Kidney epithelial cell (primary cell): Measurements from ENCODE around the gene PLAC1. TPM values are rescaled to one million over a fixed set of nuclear protein-coding genes. Genes with fewer than 3 reads are reported as not detected.

Experiments
- DNase-seq: peaks from one replicate; pipeline ENCODE4 v3.0.0-alpha.2; 2010; ENCODE audit warnings: low read depth
- H3K27me3 ChIP-seq: 2 replicates; pipeline ENCODE4 v1.6.0; 2011; ENCODE audit warnings: low read length; ENCODE audit not compliant: control insufficient read depth, insufficient read depth
- H3K36me3 ChIP-seq: 2 replicates; pipeline ENCODE4 v1.5.1; 2011; ENCODE audit warnings: low read length; ENCODE audit not compliant: control insufficient read depth, insufficient read depth
- H3K4me3 ChIP-seq: 2 replicates; pipeline ENCODE4 v1.5.1; 2011; ENCODE audit warnings: low read depth, mild to moderate bottlenecking, control low read depth, low read length
- total RNA-seq: library from RNA; depleted of rRNA; stranded (reverse); fragments of >200 nt; gene quantifications from 2 replicates; pipeline ENCODE4 v1.2.3, GENCODE V29; 2015
- TF ChIP-seq, protein P1 (sequence below): IDR thresholded peaks from 2 replicates; pipeline ENCODE4 v1.5.1; 2011; ENCODE audit warnings: mild to moderate bottlenecking, moderate library complexity, low read length, control low read depth, inconsistent platforms; ENCODE audit not compliant: insufficient read depth, poor library complexity, severe bottlenecking

PLAC1 gene
- total RNA-seq, 1 donor from 2014 or later, result not detected

DNA sequence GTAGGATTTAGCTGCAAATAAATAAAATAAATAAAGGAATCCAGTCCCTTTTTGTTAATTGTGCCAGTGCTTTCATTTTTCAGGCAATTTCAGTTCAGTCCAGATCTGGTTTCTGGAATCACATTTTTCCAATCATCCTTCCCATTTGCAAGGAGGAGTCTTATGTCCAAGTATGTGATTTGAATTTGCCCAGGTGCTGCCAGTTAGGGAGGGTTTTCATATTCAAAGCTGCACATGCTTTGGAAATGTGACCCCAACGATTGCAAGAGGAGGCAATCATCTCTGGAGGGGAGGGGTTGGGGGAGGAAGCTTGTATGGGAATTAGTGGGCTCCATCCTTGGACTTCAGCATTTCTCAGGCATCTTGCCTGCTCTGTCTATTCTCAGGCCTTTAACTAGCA lies 4.4 kb downstream of the PLAC1 start:
- no peaks in the 10 kb centered on the region for H3K36me3 ChIP-seq
- H3K4me3 ChIP-seq, result no peak overlapping the region
- no peaks in the 10 kb centered on the region for H3K27me3 ChIP-seq
- no peak for DNase-seq
- TF ChIP-seq, protein P1, sequence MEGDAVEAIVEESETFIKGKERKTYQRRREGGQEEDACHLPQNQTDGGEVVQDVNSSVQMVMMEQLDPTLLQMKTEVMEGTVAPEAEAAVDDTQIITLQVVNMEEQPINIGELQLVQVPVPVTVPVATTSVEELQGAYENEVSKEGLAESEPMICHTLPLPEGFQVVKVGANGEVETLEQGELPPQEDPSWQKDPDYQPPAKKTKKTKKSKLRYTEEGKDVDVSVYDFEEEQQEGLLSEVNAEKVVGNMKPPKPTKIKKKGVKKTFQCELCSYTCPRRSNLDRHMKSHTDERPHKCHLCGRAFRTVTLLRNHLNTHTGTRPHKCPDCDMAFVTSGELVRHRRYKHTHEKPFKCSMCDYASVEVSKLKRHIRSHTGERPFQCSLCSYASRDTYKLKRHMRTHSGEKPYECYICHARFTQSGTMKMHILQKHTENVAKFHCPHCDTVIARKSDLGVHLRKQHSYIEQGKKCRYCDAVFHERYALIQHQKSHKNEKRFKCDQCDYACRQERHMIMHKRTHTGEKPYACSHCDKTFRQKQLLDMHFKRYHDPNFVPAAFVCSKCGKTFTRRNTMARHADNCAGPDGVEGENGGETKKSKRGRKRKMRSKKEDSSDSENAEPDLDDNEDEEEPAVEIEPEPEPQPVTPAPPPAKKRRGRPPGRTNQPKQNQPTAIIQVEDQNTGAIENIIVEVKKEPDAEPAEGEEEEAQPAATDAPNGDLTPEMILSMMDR, result no peak

DNA sequence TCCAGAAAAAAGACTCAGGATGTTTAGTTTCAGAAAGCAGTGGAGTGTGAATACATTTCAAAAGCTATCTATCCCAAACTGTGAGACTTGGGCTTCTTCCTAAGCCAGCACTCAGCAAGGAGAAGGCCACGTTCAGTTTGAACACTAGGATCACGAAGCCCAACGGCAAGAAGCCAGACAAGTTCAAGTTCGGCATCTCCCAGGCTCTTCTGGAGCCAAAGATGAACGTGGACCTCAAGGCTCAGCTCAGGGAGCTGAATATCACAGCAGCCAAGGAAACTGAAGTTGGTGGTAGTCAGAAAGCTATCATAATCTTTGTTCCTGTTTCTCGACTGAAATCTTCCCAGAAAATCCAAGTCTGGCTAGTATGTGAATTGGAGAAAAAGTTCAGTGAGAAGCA lies 7.6 kb downstream of the PLAC1 start:
- H3K27me3 ChIP-seq, result no peaks in the 10 kb centered on the region
- no peaks in the 10 kb centered on the region for H3K36me3 ChIP-seq
- H3K4me3 ChIP-seq, result no peak overlapping the region
- DNase-seq, result no peak
- TF ChIP-seq, protein P1, result no peak

DNA sequence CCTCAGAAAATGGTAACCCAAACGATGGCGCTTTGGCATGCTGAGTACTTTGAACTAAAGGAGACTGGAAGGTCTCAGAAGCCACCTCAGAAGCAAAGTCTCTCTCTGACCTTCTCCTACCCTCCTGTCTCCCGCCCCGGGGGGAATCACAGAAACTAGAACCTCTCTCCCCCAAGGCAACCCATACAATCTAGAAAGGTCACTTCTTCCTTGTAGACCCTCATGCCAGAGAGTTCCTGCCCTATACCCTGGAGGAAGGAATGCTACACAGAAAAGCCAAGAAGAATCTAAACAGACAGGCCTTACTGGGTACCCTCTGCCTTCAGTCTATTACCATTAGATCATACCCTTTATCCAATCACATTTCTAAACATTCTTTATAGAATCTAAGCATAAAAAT lies 8.5 kb downstream of the PLAC1 start:
- H3K36me3 ChIP-seq, result no peaks in the 10 kb centered on the region
- TF ChIP-seq, protein P1, result no peak
- no peaks in the 10 kb centered on the region for H3K27me3 ChIP-seq
- DNase-seq, result no peak
- H3K4me3 ChIP-seq, result no peak overlapping the region

DNA sequence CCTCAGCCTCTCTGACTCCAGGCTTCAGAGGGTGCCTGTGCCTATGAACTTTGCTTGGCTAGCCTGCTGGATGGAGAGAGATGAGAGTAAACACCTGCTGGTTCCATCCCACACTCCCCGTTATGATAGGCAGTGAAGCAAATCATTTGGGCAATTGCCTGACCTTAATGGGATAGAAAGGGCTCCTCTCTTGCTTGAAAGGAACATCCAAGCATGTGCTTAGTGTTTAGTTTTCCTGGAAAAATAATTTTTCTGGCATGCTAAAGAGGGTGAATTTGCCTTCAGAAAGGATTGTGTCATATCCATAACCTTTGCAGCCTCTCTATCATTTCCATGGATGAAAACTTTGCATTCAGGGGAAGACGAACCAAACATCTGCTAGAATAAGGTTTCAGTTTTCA lies 10.8 kb downstream of the PLAC1 start:
- Histone ChIP-seq H3K4me3 (no peak overlapping the region), H3K27me3 (no peaks in the 10 kb centered on the region), H3K36me3 (no peaks in the 10 kb centered on the region)
- TF ChIP-seq, protein P1, result no peak
- no peak for DNase-seq

DNA sequence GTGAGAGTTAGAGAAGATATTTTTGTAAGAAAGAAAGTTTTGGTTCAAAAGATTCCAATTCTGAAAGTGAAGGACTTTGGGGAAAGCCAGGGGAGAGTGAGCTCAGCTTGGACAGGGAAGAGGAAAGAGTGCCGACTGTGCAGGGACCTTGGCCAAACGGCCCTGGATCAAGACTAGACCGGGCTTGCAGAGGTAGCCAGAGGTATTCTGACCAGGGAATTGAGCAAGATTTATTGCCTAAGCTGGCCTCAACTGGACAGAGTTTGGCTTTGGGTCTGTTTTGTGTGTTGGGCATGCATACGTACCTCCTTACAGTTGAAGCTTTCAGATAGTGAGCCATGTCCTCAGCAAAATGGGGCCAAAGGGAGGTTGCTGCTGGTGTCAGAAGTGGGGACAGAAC lies 11.6 kb downstream of the PLAC1 start:
- no peak for DNase-seq
- Histone ChIP-seq H3K36me3 (no peaks in the 10 kb centered on the region), H3K27me3 (no peaks in the 10 kb centered on the region), H3K4me3 (no peak overlapping the region)
- TF ChIP-seq, protein P1, result no peak

DNA sequence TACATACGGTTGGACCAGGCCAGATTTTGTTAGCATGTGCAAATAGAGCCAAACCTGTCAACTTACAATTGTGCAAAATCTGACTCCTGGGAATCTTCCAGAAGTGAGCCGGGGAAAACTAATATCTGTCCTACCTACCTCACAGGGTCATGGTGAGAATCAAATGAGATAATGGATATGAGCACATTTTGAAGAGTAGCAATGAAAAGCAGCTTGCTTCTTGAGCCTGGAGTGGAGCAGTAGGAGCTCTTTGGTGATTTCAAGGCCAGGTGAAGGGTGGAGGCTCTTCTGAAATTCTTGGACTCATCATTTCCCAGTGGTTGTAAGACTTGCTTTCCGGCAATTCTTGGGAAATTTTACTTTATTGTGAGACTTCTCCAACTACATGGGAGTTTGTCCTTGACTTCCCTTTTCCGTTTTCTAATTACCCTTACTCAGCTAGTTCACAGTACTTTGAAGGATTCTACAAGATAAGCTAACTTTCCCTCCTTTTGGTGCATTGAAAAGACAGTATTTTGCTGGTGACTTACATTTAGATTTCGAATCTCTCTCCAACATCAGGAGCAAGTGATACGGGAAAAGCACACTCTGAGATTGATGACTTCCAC lies 12.2 kb downstream of the PLAC1 start:
- no peak for DNase-seq
- Histone ChIP-seq H3K27me3 (no peaks in the 10 kb centered on the region), H3K4me3 (no peak overlapping the region), H3K36me3 (no peaks in the 10 kb centered on the region)
- TF ChIP-seq, protein P1, result no peak
